ENCODE measurements around the gene B4GALT6.

GRCh38 chr18:31707815-31708214, 23.4 kb upstream of the B4GALT6 start:
- TF ChIP-seq USF2 (IDR thresholded peaks at IDR 0.05; ENCODE audit: low read depth, low read length), result no peak
- no peak for TF ChIP-seq CTCF (conservative IDR thresholded peaks at IDR 0.05; ENCODE audit: low read depth, low read length)
- no peak for TF ChIP-seq POLR2A (IDR thresholded peaks at IDR 0.05; ENCODE audit: low read depth, low read length)
- TF ChIP-seq MXI1 (IDR thresholded peaks at IDR 0.05; ENCODE audit: borderline replicate concordance, low read depth, low read length), result no peak
- TF ChIP-seq MAFK (IDR thresholded peaks at IDR 0.05; ENCODE audit: low read depth, low read length), result no peak
- TF ChIP-seq RAD21 (IDR thresholded peaks at IDR 0.05; ENCODE audit: low read length), result no peak
